GM12801 (cell line): ENCODE results near the gene CCDC191.

ENCODE experiments used
- CTCF ChIP-seq: IDR thresholded peaks from one replicate; pipeline ENCODE4 v1.5.1; 2011; ENCODE audit warnings: control low read depth; ENCODE audit not compliant: insufficient read length; ENCODE audit errors: extremely low read depth

The CCDC191 gene

DNA sequence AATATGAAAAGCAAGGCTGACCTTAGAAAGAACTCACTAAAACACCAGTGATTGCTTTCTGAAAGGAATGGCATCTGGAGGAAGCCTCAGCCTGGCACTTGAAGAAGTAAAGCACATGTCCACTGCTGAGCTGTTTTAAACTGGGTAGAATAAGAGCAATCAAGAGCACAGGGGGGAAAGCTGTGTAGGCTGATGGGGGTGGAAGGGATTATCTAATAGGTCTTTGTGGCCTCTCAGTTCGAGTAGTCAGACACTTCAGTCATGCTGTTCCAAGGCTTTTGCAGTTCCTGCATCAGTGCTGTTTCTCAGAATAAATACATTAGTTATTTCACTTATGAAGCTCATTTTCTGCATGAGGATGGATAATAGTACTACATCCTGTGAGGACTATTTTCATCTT lies 22.6 kb downstream of the CCDC191 start:
- TF ChIP-seq CTCF = no peak

DNA sequence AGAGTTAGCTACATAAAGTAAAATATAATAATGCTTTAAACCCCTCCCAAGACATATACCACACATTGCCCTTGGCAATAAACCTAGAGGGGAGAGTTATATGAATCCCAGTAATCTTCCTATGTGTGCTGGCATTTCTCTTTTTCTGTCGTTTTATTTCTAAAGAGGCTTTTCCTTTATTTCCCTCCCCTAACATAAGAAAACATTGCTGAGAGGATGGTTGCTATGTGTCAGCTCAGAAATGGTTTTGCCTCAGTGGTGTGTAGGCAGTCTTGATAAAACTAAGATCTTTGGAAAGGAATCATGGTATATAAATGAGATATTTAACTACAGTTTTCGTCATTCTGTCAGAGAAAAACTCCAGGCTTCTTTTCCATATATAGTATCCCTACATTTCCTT lies 30.0 kb downstream of the CCDC191 start:
- TF ChIP-seq CTCF = no peak

DNA sequence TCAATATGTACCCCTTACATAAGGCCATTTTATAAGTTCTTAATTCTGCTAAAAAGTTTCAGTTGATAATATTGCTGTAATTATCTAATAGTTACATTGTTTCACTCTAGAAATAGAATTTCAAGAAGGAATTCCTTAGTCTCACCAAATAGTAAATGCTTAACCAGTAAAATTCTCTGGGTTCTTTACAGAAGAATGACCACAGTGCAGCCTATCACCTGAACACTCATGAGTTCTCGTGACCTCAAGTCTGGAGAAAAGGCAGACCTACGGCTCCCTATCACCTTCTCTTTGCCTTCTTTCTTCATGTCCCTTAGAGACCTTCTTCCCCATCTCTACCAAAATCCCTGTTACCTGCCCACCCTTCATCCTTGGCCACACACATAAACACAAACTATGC lies 30.9 kb downstream of the CCDC191 start:
- TF ChIP-seq CTCF = no peak

GRCh38 chr3:114022145-114022802 lies 34.1 kb downstream of the CCDC191 start:
- TF ChIP-seq CTCF = no peak

GRCh38 chr3:114020907-114021306 lies 35.4 kb downstream of the CCDC191 start:
- no peak for TF ChIP-seq CTCF

- TF ChIP-seq CTCF = no peak
These were observed 36.8 kb downstream of the CCDC191 start for GRCh38 chr3:114019486-114019885.

- TF ChIP-seq CTCF = no peak
These were observed 42.1 kb downstream of the CCDC191 start for GRCh38 chr3:114014211-114014610.
